ENCODE results near the gene PFDN6.

DNA sequence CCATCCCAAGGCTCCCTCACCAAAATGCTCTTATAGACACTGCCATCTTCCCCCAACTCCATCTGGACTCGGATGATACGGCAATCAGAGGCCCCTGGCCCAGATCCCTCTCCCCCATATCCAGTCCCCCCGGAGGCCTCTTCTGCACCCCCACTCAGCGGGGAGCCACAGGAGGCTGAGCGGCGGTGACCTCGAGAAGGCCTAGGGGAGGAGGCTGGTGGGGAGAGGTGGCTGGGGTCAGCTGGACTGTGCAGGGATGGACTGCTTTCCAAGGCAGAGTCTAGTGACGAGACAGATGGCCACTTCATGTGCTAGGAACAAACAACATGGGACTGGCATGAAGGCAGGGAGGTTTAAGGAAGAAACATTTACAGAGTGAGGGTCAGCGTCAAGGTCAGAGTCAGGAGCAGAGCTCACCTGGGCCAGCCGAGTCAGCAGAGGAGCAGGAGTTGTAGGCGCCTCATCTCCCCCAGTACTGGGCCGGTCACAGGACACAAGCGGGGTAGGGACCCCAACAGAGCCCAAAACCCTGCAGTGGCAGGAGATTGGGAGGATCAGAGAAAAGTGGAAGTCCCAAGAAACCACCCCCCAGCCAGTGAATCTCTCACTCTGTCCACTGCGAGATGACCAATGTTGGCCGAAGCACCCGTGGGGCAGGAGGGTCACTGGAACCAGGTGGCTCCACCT, 3.7 kb downstream of the PFDN6 start:
- TF ChIP-seq, protein P1, sequence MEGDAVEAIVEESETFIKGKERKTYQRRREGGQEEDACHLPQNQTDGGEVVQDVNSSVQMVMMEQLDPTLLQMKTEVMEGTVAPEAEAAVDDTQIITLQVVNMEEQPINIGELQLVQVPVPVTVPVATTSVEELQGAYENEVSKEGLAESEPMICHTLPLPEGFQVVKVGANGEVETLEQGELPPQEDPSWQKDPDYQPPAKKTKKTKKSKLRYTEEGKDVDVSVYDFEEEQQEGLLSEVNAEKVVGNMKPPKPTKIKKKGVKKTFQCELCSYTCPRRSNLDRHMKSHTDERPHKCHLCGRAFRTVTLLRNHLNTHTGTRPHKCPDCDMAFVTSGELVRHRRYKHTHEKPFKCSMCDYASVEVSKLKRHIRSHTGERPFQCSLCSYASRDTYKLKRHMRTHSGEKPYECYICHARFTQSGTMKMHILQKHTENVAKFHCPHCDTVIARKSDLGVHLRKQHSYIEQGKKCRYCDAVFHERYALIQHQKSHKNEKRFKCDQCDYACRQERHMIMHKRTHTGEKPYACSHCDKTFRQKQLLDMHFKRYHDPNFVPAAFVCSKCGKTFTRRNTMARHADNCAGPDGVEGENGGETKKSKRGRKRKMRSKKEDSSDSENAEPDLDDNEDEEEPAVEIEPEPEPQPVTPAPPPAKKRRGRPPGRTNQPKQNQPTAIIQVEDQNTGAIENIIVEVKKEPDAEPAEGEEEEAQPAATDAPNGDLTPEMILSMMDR (IDR thresholded peaks at IDR 0.05; ENCODE audit: low read depth, low read length) = no peak
- no peak for TF ChIP-seq EZH2phosphoT487 (IDR thresholded peaks at IDR 0.05; ENCODE audit: low read depth)
